ENCODE data around the gene SLC2A13.
"Not testable (repeated sequence)": the region's sequence is repeated elsewhere in the genome, so short reads cannot be mapped to it uniquely, and the experiment has no call there.

SLC2A13 gene

GRCh38 chr12:39989501-39989900 lies 116.4 kb downstream of the SLC2A13 start:
- DNase-seq = no peak

DNA sequence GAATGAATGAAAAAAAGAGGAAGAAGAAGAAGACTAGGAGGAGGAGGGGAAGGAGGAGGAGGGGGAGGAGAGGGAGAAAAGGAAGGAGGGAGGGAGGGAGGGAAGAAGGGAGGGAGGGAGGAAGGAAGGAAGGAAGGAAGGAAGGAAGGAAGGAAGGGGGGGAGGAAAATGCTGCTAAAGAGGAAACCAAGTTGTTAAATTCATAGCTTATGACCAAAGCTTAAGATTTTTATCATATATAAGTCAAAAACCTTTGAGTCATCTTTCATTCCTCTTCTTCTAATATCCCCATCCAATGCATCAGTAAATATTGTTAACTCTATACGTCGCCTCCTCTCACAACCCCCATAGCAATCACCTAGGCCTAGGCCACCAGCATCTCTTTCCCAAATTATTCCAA lies 117.3 kb downstream of the SLC2A13 start:
- DNase-seq = no peak

GRCh38 chr12:39986674-39987073 lies 119.2 kb downstream of the SLC2A13 start:
- DNase-seq = no peak

DNA sequence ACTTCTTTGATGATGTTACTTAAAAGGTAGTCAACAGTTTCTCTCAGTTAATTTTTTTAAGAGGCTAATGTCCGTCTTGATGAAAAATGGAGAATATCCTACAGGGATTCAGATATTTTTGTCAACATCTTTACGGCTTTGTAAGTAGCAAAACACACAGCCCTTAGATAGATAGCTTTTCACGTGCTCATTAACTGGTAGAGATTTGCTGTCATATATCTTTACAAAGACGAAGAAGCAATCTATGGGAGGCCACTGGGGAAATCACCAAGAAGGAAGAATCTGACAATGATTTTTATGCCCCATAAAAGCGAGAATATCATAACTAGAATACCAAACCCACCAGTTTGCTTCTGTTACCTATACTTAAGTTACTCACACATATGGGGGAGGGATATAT lies 121.2 kb downstream of the SLC2A13 start:
- no peak for DNase-seq

- DNase-seq = no peak
Observed at GRCh38 chr12:39975374-39975918, 130.4 kb downstream of the SLC2A13 start.

- DNase-seq = no peak
Observed at GRCh38 chr12:39972119-39972518, 133.8 kb downstream of the SLC2A13 start.

- no peak for DNase-seq
Observed at GRCh38 chr12:39971348-39971747, 134.5 kb downstream of the SLC2A13 start.

GRCh38 chr12:39966721-39967120 lies 139.2 kb downstream of the SLC2A13 start:
- DNase-seq = no peak

DNA sequence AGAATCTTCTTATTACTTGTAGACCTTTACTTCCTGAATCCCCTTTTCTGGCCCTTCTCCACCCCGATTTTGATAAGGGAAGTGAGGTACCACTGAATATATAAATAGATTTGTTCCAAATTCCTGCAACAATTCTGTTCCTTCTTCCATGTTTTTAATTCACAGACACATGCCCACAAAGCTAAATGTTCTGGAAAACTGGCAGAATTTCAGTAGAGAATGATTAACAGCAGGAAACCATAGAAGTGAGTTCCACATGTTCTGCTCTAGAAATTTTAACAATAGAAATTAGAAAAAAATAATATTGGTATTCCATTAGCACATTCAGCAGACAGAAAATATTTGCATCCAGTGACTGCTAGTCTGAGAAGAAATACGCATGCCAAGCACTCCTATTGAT lies 139.6 kb downstream of the SLC2A13 start:
- DNase-seq = peak; percentile 21

DNA sequence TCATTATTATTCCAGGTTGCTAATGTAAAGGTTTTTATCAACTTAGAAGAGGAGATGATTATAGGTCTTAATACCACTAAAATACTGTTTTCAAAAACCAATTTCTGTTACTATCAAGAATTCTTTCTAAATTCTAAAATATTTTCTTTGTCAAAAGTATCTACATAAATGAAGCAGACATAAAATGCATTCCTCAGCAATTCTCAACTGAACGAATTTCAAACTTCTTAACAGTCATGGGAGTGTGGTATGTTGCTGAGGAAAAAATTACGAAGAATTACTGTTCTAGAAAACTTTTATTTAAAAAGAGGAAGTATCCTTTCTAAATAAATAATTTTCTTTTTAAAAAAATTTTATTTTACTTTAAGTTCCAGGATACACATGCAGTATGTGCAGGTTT lies 146.4 kb downstream of the SLC2A13 start:
- no peak for DNase-seq

GRCh38 chr12:39959031-39959430 lies 146.8 kb downstream of the SLC2A13 start:
- no peak for DNase-seq

DNA sequence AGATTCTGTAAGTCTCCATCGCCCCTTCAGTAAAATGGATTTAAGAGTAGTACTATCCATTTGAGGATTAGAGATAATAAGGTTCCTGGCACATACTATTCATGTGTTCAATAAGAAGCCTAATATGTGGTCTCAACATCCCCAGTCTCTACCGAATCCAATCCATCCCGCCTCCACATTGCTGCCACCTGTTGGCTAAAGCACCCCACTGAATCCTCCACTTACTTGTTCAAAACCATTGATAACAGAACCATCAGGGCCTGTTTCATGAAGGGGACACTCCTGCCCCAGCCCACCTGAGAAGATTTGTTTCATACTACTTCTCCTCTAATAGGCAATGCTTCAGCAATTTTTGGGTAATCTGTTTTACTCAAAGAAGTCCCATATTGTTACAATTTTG lies 147.5 kb downstream of the SLC2A13 start:
- no peak for DNase-seq

DNA sequence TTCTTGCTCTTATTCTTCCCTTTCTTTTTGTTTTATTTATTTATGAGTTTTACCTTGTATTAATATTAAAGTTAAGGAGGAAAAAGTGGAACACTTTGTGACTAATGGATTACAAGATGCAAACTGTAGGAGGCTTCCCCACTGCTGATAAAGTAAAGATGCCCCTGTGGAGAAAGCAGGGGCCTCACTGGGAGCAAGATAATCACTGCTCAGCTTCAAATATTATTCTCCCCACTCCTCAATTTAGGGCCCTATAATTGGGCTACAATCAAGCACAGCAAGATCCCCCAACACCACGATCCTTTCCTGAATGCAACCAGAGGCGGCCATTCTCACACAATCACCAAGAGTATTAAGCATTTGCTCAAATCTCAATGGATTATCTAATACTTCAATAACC lies 149.2 kb downstream of the SLC2A13 start:
- DNase-seq = no peak

DNA sequence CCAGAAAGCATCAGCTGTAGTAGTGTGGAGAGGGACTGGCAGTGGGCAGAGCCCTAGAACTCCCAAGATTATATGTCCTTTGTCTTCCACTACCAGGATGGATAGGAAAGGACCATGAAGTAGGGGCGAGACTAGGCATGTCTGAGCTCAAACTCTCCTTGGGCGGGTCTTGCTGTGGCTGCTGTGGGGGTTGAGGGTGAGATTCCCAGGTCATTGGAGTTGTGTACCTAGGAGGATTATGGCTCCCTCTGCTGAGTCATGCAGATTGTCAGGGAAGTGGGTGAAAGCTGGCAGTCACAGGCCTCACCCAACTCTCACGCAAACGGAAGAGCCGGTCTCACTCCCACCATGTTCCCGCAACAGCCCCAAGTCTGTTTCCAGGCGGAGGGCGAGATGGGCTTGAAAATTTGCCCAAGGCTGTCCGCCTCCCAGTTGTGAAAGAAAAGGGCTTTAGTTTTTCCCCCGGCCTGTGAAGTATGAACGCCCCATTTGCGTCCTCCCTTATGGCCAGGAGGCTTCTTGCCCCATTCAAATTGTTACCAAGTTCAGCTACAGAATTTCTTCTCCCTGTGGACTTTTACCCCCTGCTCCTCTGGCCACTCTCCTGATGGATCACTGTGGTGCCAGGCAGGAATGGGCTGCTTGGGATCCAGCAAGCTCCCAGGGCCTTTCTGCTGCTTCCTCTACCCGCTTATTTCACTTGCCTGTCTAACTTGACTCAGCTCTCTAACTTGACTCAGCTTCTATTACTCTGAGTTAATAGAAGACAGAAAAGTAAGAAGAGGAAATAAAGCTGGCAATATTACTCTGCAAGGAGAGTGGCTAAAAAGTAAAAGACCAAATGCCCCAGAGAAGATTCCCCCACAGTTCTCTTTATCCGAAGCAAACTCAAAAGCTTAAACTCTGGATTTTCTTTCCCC lies 159.3 kb downstream of the SLC2A13 start:
- peak; percentile 8 for DNase-seq

GRCh38 chr12:39937119-39937518 lies 168.8 kb downstream of the SLC2A13 start:
- no peak for DNase-seq

- DNase-seq = no peak
Observed at GRCh38 chr12:39935839-39936238, 170.0 kb downstream of the SLC2A13 start.

- peak; percentile 7 for DNase-seq
Observed at GRCh38 chr12:39935275-39935674, 170.6 kb downstream of the SLC2A13 start.

GRCh38 chr12:39931857-39932256 lies 174.0 kb downstream of the SLC2A13 start:
- no peak for DNase-seq

GRCh38 chr12:39931231-39931630 lies 174.7 kb downstream of the SLC2A13 start:
- DNase-seq = no peak

DNA sequence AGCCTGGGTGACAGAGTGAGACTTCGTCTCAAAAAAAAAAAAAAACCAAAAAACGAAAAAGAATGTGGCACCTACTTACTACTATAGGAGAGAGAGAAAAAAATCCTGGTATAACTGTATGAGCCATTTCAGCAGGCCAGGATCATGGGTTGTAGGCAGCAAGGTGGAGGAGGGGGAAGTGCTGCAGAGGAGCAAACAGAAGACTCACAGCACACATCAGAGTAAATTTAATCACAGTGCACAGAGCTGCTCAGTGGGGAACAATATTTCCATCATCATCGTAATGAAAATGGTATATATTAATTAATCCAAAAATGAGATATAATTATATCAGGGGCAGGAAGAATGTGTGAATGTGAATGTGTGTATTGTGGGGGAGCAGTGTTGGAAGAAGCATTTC lies 175.8 kb downstream of the SLC2A13 start:
- no peak for DNase-seq

GRCh38 chr12:39928181-39928899 lies 177.5 kb downstream of the SLC2A13 start:
- DNase-seq = no peak

- DNase-seq = no peak
Observed at GRCh38 chr12:39923364-39923763, 182.5 kb downstream of the SLC2A13 start.

DNA sequence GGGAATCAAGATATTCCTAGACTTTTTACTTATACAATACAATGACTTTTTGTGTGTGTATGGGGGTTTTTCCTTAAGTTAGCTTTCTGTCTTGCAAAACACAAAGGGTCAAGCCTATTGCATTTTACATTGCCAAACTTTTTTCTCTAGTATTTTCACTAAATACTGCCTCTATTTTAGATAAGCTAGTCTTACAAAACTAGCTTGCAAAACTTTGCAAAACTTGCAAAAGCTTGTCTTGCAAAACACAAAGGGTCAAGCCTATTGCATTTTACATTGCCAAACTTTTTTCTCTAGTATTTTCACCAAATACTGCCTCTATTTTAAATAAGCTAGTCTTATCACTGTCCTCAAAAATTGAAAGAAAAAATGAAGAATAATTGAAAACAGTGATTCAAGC lies 183.3 kb downstream of the SLC2A13 start:
- not testable (repeated sequence) for DNase-seq

GRCh38 chr12:39920647-39921046 lies 185.2 kb downstream of the SLC2A13 start:
- DNase-seq = no peak
